Measurements from ENCODE around the gene SLIT1.

GRCh38 chr10:97049670-97050069, 136.1 kb downstream of the SLIT1 start:
- no peak for TF ChIP-seq YY1 (IDR thresholded peaks at IDR 0.05; ENCODE audit: low read depth)
- no peak for TF ChIP-seq MAX (IDR thresholded peaks at IDR 0.05)
- TF ChIP-seq RAD21 (IDR thresholded peaks at IDR 0.05; ENCODE audit: low read depth) = no peak
- no peak for TF ChIP-seq TAF1 (IDR thresholded peaks at IDR 0.05; ENCODE audit: low read depth)
- no peak for TF ChIP-seq EP300 (IDR thresholded peaks at IDR 0.05; ENCODE audit: borderline replicate concordance)
- TF ChIP-seq USF1 (IDR thresholded peaks at IDR 0.05) = no peak
- TF ChIP-seq REST (IDR thresholded peaks at IDR 0.05; ENCODE audit: low read depth) = no peak
- no peak for TF ChIP-seq CREB1 (IDR thresholded peaks at IDR 0.05; ENCODE audit: low read depth)
